ENCODE results near the gene LDLRAD4.

- no peak for TF ChIP-seq POLR2A (IDR thresholded peaks at IDR 0.05)
- TF ChIP-seq, protein P1, sequence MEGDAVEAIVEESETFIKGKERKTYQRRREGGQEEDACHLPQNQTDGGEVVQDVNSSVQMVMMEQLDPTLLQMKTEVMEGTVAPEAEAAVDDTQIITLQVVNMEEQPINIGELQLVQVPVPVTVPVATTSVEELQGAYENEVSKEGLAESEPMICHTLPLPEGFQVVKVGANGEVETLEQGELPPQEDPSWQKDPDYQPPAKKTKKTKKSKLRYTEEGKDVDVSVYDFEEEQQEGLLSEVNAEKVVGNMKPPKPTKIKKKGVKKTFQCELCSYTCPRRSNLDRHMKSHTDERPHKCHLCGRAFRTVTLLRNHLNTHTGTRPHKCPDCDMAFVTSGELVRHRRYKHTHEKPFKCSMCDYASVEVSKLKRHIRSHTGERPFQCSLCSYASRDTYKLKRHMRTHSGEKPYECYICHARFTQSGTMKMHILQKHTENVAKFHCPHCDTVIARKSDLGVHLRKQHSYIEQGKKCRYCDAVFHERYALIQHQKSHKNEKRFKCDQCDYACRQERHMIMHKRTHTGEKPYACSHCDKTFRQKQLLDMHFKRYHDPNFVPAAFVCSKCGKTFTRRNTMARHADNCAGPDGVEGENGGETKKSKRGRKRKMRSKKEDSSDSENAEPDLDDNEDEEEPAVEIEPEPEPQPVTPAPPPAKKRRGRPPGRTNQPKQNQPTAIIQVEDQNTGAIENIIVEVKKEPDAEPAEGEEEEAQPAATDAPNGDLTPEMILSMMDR (IDR thresholded peaks at IDR 0.05): no peak
- no peak for TF ChIP-seq POLR2AphosphoS5 (IDR thresholded peaks at IDR 0.05)
Observed at GRCh38 chr18:13415736-13416135, 197.2 kb downstream of the LDLRAD4 start.

All from stomach (tissue), 4 donors.